Vagina (tissue), 2 donors: Measurements from ENCODE around the gene CCL13.

Experiments used
- CTCF ChIP-seq, 3 experiments: fragments of 450-650 bp in 2 of 3; fragments of 200-600 bp in 1 of 3; sonication (generic) in 1 of 3; IDR thresholded peaks; one replicate each; pipeline ENCODE4 v1.5.1; 2017 to 2019; ENCODE audit warnings: antibody characterized with exemption in 3 of 3, mild to moderate bottlenecking in 2 of 3, moderate library complexity in 2 of 3
- POLR2A ChIP-seq, 2 donors: fragments of 450-650 bp; IDR thresholded peaks; one replicate each; pipeline ENCODE4 v1.6.1; 2017; ENCODE audit warnings: antibody characterized with exemption in 2 of 2, mild to moderate bottlenecking in 2 of 2, moderate library complexity in 2 of 2
- POLR2AphosphoS5 ChIP-seq, 2 donors: sonication (generic); formaldehyde crosslinking; IDR thresholded peaks; one replicate each; pipeline ENCODE4 v1.9.0; 2017; ENCODE audit warnings: antibody characterized with exemption in 2 of 2, mild to moderate bottlenecking in 2 of 2, low read depth in 1 of 2; ENCODE audit not compliant: insufficient read depth in 1 of 2

DNA sequence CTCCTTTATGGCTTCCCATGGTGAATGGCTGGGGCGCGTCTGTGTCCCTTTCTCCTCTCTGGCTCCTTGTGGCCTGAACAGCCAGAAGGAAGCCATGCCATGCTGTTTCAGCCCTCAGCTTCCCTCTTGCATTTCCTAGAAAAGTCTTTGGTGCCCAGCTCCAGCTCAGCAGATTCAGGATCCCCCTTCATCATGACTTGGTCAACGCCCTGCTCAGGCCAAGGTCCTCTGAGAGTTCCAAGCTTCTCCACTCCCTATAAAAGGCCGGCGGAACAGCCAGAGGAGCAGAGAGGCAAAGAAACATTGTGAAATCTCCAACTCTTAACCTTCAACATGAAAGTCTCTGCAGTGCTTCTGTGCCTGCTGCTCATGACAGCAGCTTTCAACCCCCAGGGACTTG lies at the start of gene CCL13:
- TF ChIP-seq CTCF (IDR thresholded peaks at IDR 0.05): no peak
- TF ChIP-seq POLR2AphosphoS5 (IDR thresholded peaks at IDR 0.05; ENCODE audit: insufficient read depth in 1 of 2, low read depth in 1 of 2): no peak
- no peak for TF ChIP-seq POLR2A (IDR thresholded peaks at IDR 0.05)
